ENCODE measurements around the gene CLN6. TPM values are rescaled to one million over a fixed set of nuclear protein-coding genes. Genes with fewer than 3 reads are reported as not detected.
A peak's percentile ranks its signal among the peaks of the same experiment; 100 is the strongest.

CLN6 gene
- total and polyA plus RNA-seq, 7 donors: 8.3 to 22.2 (median 13.1) TPM

DNA sequence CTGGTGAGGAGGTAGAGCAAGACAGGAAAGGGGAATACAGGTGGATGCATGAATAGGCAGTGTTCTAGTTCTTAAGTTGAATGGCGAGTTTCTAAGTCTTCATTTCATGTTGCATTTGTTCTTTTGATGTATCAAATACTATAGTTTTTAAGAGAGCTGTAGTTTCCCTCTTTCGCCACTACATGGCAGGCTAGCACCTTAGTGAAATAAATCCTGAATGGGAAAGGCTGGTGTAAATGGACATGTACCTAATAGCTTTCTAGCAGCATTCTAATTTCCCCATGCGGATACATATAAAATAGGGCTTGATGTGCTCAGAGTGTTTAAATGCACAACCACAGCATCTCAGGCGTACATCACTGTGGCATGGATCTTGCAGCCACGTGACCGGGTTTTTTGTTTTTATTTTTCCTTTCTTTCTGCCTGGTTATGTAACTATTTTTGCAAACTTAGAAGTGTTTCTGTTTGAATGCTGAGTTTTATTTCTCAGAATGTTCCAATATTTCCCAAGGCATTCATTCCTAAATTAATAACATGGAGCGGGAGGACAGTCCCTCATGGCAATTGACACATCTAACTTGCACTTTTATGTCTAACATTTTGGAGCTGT lies 23.5 kb upstream of the CLN6 start:
- H3K27me3 ChIP-seq (ENCODE audit: insufficient read depth in 3 of 3, low read length in 2 of 3): no peaks in the 10 kb centered on the region
- ATAC-seq: peak in 3 of 4 donors; percentile 34 to 60 (median 58)
- no peaks in the 10 kb centered on the region for H3K36me3 ChIP-seq (ENCODE audit: insufficient read depth in 1 of 2, low read depth in 1 of 2)
- WGBS, 3 donors: 20 to 35% (median 25%) methylated on average over 7 of the region's 7 CpGs
- no peak overlapping the region for H3K27ac ChIP-seq
- intact Hi-C loops (cut with DNase I): loop anchor here (2.0 to 5.0 kb wide), 7 partner anchors 39 to 304 kb away; no protein-coding TSS in a partner anchor
- DNase-seq: no peak
- H3K4me1 ChIP-seq: peaks cover 5% of the 10 kb centered on the region
- peak; percentile 93 for TF ChIP-seq CTCF (IDR thresholded peaks at IDR 0.05)
- no peak overlapping the region for H3K4me3 ChIP-seq
- H3K9me3 ChIP-seq: no peaks in the 10 kb centered on the region

GRCh38 chr15:68249058-68249713 lies 19.7 kb upstream of the CLN6 start:
- no peak for TF ChIP-seq CTCF (IDR thresholded peaks at IDR 0.05)
- no peaks in the 10 kb centered on the region for H3K4me1 ChIP-seq
- no peak overlapping the region for H3K4me3 ChIP-seq
- no peaks in the 10 kb centered on the region for H3K36me3 ChIP-seq (ENCODE audit: insufficient read depth in 1 of 2, low read depth in 1 of 2)
- DNase-seq (no peak), ATAC-seq (no peak)
- peaks cover 7% of the 10 kb centered on the region for H3K9me3 ChIP-seq
- intact Hi-C loops (cut with DNase I): loop anchor here in 1 of 2 donors (10.0 kb wide), 1 partner anchor 286 kb away; no protein-coding TSS in a partner anchor
- H3K27ac ChIP-seq: no peak overlapping the region
- WGBS, 3 donors: 61 to 67% (median 65%) methylated on average over 3 of the region's 3 CpGs
- H3K27me3 ChIP-seq (ENCODE audit: insufficient read depth in 3 of 3, low read length in 2 of 3): no peaks in the 10 kb centered on the region

GRCh38 chr15:68244235-68244634 lies 14.7 kb upstream of the CLN6 start:
- Histone ChIP-seq H3K27ac (no peak overlapping the region), H3K9me3 (peaks cover 17% of the 10 kb centered on the region), H3K4me3 (no peak overlapping the region), H3K4me1 (no peaks in the 10 kb centered on the region), H3K36me3 (ENCODE audit: insufficient read depth in 1 of 2, low read depth in 1 of 2) (no peaks in the 10 kb centered on the region), H3K27me3 (ENCODE audit: insufficient read depth in 3 of 3, low read length in 2 of 3) (no peaks in the 10 kb centered on the region)
- intact Hi-C loops (cut with DNase I): loop anchor here in 1 of 2 donors (10.0 kb wide), 1 partner anchor 291 kb away; no protein-coding TSS in a partner anchor
- TF ChIP-seq CTCF (IDR thresholded peaks at IDR 0.05): no peak
- DNase-seq (no peak), ATAC-seq (no peak)
- WGBS, 3 donors: 97 to 100% (median 97%) methylated on average over 1 of the region's 1 CpG

GRCh38 chr15:68241088-68241935 lies 11.8 kb upstream of the CLN6 start:
- WGBS, 3 donors: 65 to 76% (median 71%) methylated on average over 5 of the region's 5 CpGs

More at GRCh38 chr15:68241088-68241935, 11.8 kb upstream of the CLN6 start:
- no peaks in the 10 kb centered on the region for H3K4me1 ChIP-seq
- no peak for DNase-seq
- ATAC-seq: no peak
- intact Hi-C loops (cut with DNase I): loop anchor here in 1 of 2 donors (10.0 kb wide), 1 partner anchor 293 kb away; no protein-coding TSS in a partner anchor
- H3K36me3 ChIP-seq (ENCODE audit: insufficient read depth in 1 of 2, low read depth in 1 of 2): no peaks in the 10 kb centered on the region
- H3K4me3 ChIP-seq: no peak overlapping the region
- H3K27ac ChIP-seq: no peak overlapping the region
- peaks cover 17% of the 10 kb centered on the region for H3K9me3 ChIP-seq
- no peak for TF ChIP-seq CTCF (IDR thresholded peaks at IDR 0.05)
- no peaks in the 10 kb centered on the region for H3K27me3 ChIP-seq (ENCODE audit: insufficient read depth in 3 of 3, low read length in 2 of 3)

Data from psoas muscle (tissue), 8 donors.